ENCODE measurements around the gene PGM1.

DNA sequence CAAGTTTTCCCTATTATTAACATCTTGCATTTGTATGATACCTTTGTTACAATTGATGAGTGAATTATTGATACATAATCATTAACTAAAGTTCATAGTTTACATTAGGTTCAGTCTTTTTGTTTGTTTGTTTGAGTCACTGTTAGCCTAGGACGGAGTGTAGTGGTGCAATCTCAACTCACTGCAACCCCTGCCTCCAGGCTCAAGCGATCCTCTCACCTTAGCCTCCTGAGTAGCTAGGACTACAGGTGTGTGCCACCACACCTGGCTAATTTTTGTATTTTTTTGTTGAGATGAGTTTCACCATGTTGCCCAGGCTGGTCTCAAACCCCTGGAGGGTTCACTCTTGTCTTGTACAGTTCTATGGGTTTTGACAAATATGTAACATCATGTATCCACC lies 33.9 kb upstream of the PGM1 start:
- no peak for TF ChIP-seq EZH2 (IDR thresholded peaks at IDR 0.05)
- TF ChIP-seq ZNF274 (IDR thresholded peaks at IDR 0.05; ENCODE audit: low read depth, low read length), result no peak
- TF ChIP-seq, protein P1, sequence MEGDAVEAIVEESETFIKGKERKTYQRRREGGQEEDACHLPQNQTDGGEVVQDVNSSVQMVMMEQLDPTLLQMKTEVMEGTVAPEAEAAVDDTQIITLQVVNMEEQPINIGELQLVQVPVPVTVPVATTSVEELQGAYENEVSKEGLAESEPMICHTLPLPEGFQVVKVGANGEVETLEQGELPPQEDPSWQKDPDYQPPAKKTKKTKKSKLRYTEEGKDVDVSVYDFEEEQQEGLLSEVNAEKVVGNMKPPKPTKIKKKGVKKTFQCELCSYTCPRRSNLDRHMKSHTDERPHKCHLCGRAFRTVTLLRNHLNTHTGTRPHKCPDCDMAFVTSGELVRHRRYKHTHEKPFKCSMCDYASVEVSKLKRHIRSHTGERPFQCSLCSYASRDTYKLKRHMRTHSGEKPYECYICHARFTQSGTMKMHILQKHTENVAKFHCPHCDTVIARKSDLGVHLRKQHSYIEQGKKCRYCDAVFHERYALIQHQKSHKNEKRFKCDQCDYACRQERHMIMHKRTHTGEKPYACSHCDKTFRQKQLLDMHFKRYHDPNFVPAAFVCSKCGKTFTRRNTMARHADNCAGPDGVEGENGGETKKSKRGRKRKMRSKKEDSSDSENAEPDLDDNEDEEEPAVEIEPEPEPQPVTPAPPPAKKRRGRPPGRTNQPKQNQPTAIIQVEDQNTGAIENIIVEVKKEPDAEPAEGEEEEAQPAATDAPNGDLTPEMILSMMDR (IDR thresholded peaks at IDR 0.05 in 2 of 3, conservative IDR thresholded peaks at IDR 0.05 in 1 of 3; ENCODE audit: borderline replicate concordance in 1 of 3, insufficient read depth in 1 of 3, low read depth in 2 of 3, low read length in 2 of 3), result no peak
- no peak for TF ChIP-seq CEBPB (IDR thresholded peaks at IDR 0.05; ENCODE audit: low read depth)
- TF ChIP-seq, protein P2, sequence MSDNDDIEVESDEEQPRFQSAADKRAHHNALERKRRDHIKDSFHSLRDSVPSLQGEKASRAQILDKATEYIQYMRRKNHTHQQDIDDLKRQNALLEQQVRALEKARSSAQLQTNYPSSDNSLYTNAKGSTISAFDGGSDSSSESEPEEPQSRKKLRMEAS (IDR thresholded peaks at IDR 0.05), result no peak
- no peak for TF ChIP-seq POLR2AphosphoS5 (IDR thresholded peaks at IDR 0.05; ENCODE audit: low read depth, low read length)
- no peak for TF ChIP-seq POLR2A (IDR thresholded peaks at IDR 0.05; ENCODE audit: borderline replicate concordance, extremely low read depth, insufficient read depth, insufficient read length)

Data from HCT116 (cell line).